HG02571 (cell line): ENCODE measurements around the gene AOC3.
"Not testable (repeated sequence)": the region's sequence is repeated elsewhere in the genome, so short reads cannot be mapped to it uniquely, and the experiment has no call there.

ENCODE experiments used
- ATAC-seq: cut with Tn5 transposase; IDR thresholded peaks from one replicate; pipeline ENCODE4 v1.9.1; 2021; ENCODE audit warnings: mild to moderate bottlenecking, moderate library complexity; ENCODE audit not compliant: unreplicated experiment

The AOC3 gene

DNA sequence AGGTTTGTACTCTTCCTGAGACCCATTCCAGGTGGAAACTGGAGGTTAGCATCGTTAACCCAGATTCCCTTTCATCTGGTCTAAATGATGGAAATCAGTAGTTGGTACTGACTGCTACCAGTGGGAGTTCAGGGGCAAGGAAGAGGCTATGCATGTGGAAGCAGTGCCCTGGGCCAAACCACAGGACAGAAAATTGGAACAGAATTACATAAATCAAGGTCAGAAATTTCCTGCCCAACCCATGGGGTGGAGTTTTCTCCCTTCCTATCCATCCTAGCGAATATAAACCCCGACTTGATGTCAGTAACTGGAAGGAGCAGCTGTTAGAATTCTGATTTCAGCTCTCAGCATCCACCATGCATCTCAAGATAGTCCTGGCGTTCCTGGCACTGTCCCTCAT is 6.7 kb upstream of the AOC3 start, which contains the start of gene AOC2:
TSS of gene AOC2 (plus strand) at position 310 of the 400 bp plus-strand sequence. CDS start at position 357, 47 bp downstream.
- no peak for ATAC-seq

DNA sequence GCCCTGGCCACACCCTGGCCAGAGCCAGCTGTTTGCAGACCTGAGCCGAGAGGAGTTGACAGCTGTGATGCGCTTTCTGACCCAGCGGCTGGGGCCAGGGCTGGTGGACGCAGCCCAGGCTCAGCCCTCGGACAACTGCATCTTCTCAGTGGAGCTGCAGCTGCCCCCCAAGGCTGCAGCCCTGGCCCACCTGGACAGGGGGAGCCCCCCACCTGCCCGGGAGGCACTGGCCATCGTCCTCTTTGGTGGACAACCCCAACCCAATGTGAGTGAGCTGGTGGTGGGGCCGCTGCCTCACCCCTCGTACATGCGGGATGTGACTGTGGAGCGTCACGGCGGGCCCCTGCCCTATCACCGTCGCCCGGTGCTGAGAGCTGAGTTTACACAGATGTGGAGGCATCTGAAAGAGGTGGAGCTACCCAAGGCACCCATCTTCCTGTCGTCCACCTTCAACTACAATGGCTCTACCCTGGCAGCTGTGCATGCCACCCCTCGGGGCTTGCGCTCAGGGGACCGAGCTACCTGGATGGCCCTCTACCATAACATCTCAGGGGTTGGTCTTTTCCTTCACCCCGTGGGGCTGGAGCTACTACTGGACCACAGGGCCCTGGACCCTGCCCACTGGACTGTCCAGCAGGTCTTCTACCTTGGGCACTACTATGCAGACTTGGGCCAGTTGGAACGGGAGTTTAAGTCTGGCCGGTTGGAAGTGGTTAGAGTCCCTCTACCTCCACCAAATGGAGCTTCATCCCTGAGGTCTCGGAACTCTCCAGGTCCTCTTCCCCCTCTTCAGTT is 6.0 kb upstream of the AOC3 start:
- no peak for ATAC-seq

DNA sequence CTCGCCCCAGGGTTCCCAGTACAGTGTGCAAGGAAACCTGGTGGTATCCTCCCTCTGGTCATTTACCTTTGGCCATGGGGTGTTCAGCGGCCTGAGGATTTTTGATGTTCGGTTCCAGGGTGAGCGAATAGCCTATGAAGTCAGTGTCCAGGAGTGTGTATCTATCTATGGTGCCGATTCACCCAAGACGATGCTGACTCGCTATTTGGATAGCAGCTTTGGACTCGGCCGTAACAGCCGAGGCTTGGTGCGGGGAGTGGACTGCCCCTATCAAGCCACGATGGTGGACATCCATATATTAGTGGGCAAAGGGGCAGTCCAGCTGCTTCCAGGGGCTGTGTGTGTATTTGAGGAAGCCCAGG is 5.5 kb upstream of the AOC3 start:
- no peak for ATAC-seq

DNA sequence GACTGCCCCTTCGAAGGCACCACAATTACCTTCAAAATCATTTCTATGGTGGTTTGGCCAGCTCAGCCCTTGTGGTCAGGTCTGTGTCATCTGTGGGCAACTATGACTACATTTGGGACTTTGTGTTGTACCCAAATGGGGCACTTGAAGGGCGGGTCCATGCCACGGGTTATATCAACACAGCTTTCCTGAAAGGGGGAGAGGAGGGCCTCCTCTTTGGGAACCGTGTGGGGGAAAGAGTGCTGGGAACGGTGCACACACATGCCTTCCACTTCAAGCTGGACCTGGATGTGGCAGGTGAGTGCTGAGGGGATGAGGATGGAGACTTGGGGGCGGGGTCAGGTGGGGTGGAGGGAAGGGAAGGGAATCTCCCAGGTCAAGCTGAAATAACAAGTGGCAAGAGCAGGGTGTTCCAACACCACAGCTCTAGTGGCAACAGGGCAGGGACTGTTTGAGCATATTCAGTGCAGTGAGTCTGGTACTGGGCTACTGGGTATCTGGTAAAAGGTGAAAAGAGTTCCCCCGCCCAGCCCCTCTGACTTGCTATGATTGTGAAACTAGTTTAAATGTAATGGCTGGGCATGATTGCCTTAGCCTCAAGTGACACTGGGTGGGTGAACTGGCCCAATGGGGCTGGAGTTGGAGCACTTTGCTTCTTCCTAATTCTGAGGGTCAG is 4.9 kb upstream of the AOC3 start:
- ATAC-seq = no peak

DNA sequence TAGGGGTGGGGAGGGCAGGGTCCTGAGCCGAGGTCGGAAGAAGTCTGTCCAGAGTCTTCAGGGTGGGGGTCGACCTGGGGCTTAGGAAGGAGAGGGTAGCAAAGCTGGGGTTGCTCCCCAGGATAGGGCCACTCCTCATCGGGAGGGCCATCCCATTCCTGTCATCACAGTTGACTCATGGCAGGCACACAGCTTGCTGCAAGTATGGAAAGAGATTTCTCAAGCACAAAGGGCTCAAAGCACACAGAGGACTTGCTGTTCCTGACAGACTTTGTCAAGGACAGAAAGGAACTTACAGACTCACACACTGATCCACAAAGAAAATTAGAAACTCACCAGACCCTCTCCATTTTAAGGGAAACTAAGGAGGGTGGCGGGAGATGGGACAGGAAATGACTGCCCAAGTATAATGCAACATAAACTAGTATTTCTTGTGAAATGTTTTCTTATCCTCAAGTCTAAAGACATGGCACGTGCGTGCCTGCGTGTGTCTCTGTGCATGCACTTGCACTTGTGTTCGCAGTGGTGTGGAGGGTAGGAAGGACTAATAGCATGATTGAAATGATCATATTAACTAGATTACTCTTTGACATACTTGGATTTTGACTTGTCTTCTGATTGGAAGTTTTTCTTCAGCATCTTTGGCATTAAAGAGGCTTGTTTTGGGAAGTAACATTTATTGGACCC is 4.3 kb upstream of the AOC3 start:
- no peak for ATAC-seq

DNA sequence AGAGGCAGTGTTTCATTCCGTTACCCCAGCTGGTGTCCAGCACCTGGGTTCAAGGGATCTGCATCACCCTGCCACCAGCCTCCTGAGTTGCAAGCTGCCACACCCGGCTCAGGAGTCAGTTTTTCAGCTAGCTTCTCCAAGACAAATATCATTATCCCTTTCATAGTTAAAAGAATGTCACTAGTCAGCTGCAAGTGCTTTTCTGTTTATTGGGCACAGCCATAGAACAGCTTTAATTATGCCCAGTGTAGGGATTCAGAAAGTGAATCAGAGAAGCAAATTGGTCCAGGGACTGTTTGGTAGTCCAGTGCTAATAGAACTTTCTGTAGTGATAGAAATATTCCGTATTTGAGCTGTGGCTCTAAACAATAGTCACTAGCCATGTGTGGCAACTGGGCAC is 2.9 kb upstream of the AOC3 start:
- ATAC-seq = no peak

DNA sequence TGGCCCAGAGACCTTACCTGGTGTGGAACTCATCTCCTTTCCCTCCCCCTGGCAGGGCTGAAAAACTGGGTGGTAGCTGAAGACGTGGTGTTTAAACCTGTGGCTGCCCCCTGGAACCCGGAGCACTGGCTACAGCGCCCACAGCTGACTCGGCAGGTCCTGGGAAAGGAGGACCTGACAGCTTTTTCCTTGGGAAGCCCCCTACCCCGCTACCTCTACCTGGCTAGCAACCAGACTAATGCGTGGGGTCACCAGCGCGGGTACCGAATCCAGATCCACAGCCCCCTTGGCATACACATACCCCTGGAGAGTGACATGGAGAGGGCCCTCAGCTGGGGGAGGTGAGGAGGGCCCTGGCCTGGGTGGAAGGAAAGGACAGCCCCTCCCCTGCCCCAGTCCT is 2.0 kb upstream of the AOC3 start:
- ATAC-seq = no peak

DNA sequence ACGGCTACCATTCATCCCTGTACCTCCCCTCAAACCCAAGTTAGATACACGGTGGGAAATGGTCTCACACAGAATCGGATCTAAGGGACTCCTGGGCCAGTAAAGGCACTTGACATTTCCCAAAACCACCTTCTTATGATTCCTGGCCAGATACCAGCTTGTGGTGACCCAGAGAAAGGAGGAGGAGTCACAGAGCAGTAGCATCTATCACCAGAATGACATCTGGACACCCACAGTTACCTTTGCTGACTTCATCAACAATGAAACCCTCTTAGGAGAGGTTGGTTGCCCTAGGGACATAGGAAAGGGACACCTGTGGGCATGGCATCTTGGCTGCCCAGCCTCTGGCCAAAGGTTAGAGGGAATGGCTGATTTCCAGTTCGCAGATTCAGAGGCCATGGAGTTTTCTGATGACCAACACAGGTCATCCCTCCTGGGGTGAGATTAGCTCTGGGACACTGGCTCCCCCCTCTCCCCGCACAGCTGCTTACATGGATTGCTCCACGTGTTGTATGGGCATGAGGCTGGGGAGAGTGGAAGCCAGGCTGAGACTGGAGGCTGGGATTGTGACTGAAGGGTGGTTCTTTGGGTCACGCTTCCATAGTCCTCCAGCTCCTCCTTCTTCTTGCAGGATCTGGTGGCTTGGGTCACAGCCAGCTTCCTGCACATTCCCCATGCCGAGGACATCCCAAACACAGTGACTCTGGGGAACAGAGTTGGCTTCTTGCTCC is 1.4 kb upstream of the AOC3 start:
- ATAC-seq = no peak

DNA sequence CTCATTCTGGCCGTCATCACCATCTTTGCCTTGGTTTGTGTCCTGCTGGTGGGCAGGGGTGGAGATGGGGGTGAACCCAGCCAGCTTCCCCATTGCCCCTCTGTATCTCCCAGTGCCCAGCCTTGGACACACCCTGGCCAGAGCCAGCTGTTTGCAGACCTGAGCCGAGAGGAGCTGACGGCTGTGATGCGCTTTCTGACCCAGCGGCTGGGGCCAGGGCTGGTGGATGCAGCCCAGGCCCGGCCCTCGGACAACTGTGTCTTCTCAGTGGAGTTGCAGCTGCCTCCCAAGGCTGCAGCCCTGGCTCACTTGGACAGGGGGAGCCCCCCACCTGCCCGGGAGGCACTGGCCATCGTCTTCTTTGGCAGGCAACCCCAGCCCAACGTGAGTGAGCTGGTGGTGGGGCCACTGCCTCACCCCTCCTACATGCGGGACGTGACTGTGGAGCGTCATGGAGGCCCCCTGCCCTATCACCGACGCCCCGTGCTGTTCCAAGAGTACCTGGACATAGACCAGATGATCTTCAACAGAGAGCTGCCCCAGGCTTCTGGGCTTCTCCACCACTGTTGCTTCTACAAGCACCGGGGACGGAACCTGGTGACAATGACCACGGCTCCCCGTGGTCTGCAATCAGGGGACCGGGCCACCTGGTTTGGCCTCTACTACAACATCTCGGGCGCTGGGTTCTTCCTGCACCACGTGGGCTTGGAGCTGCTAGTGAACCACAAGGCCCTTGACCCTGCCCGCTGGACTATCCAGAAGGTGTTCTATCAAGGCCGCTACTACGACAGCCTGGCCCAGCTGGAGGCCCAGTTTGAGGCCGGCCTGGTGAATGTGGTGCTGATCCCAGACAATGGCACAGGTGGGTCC is 607 bp downstream of the AOC3 start:
- not testable (repeated sequence) for ATAC-seq

DNA sequence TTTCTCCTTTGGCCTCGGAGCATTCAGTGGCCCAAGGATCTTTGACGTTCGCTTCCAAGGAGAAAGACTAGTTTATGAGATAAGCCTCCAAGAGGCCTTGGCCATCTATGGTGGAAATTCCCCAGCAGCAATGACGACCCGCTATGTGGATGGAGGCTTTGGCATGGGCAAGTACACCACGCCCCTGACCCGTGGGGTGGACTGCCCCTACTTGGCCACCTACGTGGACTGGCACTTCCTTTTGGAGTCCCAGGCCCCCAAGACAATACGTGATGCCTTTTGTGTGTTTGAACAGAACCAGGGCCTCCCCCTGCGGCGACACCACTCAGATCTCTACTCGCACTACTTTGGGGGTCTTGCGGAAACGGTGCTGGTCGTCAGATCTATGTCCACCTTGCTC is 1.4 kb downstream of the AOC3 start:
- no peak for ATAC-seq

DNA sequence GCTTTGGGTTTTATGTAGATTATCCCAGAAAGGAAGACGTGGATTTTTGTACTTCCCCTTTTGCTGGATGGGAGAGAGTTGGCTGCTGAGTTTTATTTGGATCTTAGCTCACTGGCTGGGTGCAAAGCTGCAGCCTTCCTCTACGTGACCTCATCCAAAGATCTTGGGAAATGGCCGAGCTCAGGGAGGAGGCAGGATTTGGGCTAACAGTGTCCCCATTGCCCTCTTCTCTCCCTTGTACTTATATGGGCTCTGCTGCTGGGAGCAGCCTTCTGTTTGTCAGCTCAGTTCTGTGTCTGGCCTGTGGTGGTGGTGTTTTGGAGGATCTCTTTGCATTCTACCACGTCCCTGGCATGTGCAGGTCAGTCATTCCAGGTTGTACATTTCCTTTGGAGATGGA is 2.0 kb downstream of the AOC3 start:
- no peak for ATAC-seq

DNA sequence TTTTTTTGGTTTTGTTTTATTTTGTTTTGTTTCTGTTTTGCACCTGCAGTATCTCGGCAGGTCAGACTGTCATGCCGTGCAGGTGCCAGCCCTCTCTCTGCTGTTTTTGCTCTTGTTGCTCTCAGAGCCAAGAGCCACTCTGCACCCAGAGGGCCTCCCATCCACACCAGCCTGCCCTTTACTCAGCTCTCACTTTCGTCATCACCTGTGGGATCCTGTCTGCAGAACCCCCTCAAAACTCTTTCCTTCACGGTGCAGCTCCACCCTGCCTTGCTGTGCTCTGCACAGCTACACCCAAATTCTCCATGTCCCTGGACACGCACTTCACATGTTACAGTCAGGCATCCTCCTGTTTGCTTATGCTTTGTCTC is 2.6 kb downstream of the AOC3 start:
- no peak for ATAC-seq

DNA sequence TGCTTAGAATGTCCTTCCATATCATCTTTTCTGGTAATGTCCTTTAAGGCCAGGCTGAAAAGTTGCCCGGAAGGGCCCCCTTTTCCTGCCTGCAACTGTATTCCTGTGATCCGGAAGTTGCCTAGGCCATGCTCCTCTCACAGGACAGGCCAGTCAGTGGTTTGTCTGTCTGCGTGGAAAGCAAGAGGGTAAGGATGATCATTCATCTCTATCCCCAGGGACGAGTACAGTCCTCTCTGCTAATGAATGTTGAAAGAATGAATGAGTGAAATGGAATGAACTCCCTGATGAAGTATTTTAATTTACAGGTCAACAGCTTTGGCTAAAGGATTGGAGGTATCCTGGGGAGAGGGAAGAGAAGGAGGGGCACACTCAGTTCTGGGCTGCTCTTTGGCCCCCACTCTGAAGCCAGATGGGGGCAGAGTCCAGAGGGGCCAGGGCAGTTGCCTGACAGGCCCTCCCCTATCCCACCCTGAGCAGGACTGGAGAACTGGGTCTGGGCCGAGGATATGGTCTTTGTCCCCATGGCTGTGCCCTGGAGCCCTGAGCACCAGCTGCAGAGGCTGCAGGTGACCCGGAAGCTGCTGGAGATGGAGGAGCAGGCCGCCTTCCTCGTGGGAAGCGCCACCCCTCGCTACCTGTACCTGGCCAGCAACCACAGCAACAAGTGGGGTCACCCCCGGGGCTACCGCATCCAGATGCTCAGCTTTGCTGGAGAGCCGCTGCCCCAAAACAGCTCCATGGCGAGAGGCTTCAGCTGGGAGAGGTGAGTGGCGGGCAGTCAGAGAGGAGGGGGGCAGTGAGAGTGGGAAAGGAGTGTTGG is 3.2 kb downstream of the AOC3 start:
- no peak for ATAC-seq

DNA sequence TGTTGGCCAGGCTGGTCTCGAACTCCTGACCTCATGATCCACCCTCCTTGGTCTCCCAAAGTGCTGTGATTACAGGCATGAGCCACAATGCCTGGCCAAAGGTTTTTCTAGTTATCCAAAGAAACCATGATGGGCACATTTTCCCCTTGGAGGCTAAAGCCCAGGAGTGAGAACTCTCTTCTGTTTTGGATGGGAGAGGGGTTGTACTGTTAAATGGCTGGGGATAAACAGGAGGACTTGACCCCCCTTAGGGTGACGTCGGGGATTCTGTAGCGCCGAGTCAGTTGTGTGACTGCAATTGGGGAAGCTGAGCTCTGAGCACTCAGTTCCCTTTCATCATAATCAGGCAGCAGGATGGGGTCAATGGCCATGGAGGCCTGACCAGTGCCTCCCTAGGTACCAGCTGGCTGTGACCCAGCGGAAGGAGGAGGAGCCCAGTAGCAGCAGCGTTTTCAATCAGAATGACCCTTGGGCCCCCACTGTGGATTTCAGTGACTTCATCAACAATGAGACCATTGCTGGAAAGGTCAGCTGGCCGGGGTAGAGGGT is 4.1 kb downstream of the AOC3 start:
- ATAC-seq = no peak

DNA sequence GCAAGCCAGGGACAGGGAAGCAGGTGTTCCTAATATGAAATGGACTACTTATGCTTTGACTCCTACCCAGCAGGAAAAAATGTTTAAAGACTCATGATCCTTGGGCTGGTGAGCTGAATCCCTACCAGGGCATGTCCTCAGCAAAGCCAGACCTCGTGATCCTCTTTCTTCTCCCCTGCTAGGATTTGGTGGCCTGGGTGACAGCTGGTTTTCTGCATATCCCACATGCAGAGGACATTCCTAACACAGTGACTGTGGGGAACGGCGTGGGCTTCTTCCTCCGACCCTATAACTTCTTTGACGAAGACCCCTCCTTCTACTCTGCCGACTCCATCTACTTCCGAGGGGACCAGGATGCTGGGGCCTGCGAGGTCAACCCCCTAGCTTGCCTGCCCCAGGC is 5.1 kb downstream of the AOC3 start:
- ATAC-seq = not testable (repeated sequence)

DNA sequence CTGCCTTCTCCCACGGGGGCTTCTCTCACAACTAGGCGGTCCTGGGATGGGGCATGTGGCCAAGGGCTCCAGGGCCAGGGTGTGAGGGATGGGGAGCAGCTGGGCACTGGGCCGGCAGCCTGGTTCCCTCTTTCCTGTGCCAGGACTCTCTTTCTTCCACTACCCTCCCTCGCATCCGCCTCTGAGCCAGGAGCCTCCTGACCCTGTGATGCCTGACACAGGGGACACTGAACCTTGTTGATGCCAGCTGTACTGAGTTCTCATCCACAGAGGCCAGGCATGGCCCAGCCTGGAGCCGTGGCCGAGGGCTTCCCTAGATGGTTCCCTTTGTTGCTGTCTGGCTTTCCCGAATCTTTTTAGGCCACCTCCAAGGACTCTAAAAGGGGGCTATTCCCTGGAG is 5.5 kb downstream of the AOC3 start:
- not testable (repeated sequence) for ATAC-seq

DNA sequence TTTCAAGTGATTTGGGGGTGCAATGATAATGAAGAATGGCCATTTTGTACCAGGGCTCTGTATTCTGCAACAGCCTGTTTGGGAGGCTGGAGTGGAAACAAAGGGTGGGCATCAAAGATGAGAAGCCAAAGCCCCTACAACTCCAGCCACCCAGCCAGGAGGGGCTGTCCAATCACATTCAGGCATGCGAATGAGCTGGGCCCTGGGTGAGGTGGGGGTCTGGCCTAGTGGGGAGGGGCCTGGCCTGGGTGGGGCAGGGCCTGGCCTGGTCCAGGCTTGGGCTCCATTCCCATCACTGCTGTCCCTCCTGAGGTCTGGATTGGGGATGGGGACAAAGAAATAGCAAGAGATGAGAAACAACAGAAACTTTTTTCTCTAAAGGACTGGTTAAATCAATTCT is 6.4 kb downstream of the AOC3 start:
- ATAC-seq = no peak

DNA sequence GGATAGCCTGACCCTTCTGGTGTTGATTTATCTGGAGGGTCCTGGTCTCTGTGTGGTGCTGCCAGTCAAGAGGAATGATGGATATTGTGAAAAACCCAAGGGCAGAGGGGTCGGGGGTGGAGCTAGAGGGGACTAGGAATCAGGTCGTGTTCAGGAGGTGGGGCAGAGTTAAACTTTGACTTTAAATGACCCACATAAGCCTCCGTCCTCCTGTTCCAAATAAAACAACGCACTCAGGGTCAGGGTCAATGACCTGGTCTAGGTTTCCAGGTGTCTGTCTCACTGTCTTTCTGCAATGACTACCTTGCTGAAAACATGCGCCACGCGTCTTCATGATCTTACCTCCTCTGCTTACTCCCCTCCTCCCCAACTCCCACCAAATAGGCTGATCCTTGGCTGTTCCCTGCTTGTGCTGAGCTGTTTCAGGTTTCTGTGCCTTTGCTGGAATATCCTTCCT is 14.7 kb downstream of the AOC3 start:
- ATAC-seq = no peak

DNA sequence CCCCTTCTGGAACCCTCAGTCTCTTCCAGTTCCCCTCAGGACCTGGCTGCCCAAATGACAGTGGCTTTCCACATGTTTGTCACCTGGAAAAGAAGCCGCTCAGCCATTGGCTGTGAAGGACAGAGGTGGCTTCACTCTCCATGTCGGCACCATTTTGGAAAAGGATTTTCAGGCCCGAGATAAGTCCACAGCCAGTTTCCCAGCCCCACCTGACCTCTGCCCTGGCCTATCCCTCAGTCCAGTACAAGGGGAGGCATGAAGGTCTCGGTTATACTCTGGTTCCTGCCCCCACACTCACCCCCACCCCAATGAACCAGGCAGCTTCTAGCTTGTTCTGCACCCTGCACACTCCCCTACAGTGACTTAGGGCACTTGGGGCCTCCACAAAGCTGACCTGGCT is 15.2 kb downstream of the AOC3 start:
- no peak for ATAC-seq
